ENCODE measurements around the gene RNF6. TPM values are rescaled to one million over a fixed set of nuclear protein-coding genes. Genes with fewer than 3 reads are reported as not detected.

The RNF6 gene
- total and polyA plus RNA-seq, 10 of the 15 experiments (the other 5 are each of a cell fraction or from before 2014, with no cell fraction given), result 19.0 to 54.0 (median 33.8) TPM

Other genes with a start within 250 kb of the RNF6 start
- gene SHISA2, start 170.3 kb downstream of the RNF6 start, total RNA-seq (2014; rRNA removed), result not detected in 2 replicates
- gene SHISA2, start 170.3 kb downstream of the RNF6 start, total RNA-seq (2014; rRNA removed; fragmentation: Illumina TruSeq; extraction: Trizol), result not detected in 2 replicates
- 0.08 TPM in 1 of 2 replicates, not detected in the other for gene SHISA2, start 170.3 kb downstream of the RNF6 start, total RNA-seq (2021)
- not detected in 2 replicates for gene SHISA2, start 170.3 kb downstream of the RNF6 start, polyA plus RNA-seq (2011; rRNA removed)
- not detected in 2 replicates for gene SHISA2, start 170.3 kb downstream of the RNF6 start, polyA plus RNA-seq (2014; fragmentation: Illumina TruSeq; extraction: Trizol)
- not detected for gene SHISA2, start 170.3 kb downstream of the RNF6 start, polyA plus RNA-seq (2014; fragmentation: Nextera tagmentation; extraction: Ambion mirVana)
- not detected in 2 replicates for gene SHISA2, start 170.3 kb downstream of the RNF6 start, polyA plus RNA-seq (2014; rRNA removed)
- under 1 TPM in 1 of 2 experiments, not detected in 1; 0.04 TPM for gene SHISA2, start 170.3 kb downstream of the RNF6 start, polyA plus RNA-seq (2016; fragmentation: Nextera tagmentation; extraction: Ambion mirVana)
- 14.0 and 15.1 TPM in 2 replicates for gene CDK8, start 31.8 kb upstream of the RNF6 start, total RNA-seq (2014; rRNA removed)
- gene CDK8, start 31.8 kb upstream of the RNF6 start, total RNA-seq (2014; rRNA removed; fragmentation: Illumina TruSeq; extraction: Trizol), result 13.6 and 15.9 TPM in 2 replicates
- gene CDK8, start 31.8 kb upstream of the RNF6 start, total RNA-seq (2021), result 15.5 and 16.4 TPM in 2 replicates
- 23.5 and 27.8 TPM in 2 replicates for gene CDK8, start 31.8 kb upstream of the RNF6 start, polyA plus RNA-seq (2011; rRNA removed)
- 21.3 and 21.5 TPM in 2 replicates for gene CDK8, start 31.8 kb upstream of the RNF6 start, polyA plus RNA-seq (2014; fragmentation: Illumina TruSeq; extraction: Trizol)
- gene CDK8, start 31.8 kb upstream of the RNF6 start, polyA plus RNA-seq (2014; fragmentation: Nextera tagmentation; extraction: Ambion mirVana), result 10 to 100 TPM in 1 of 2 experiments, 1 to 10 TPM in 1; 9.9 to 10.6 TPM
- 11.1 and 11.4 TPM in 2 replicates for gene CDK8, start 31.8 kb upstream of the RNF6 start, polyA plus RNA-seq (2014; rRNA removed)
- gene CDK8, start 31.8 kb upstream of the RNF6 start, polyA plus RNA-seq (2016; fragmentation: Nextera tagmentation; extraction: Ambion mirVana), result 1 to 10 TPM; 8.6 to 9.6 TPM